ENCODE results near the gene OGFRL1.

OGFRL1 gene

GRCh38 chr6:71345476-71346333 lies 57.1 kb downstream of the OGFRL1 start:
- Histone ChIP-seq H3K9ac (ENCODE audit: low read length) (no peak overlapping the region), H3K36me3 (ENCODE audit: control insufficient read depth, insufficient read depth, low read length) (no peaks in the 10 kb centered on the region), H3K27ac (ENCODE audit: low read depth, low read length) (no peak overlapping the region), H3K27me3 (ENCODE audit: control insufficient read depth, insufficient read depth, low read length) (no peaks in the 10 kb centered on the region), H3K4me3 (ENCODE audit: low read length) (no peak overlapping the region), H3K4me1 (ENCODE audit: control insufficient read depth, insufficient read depth, low read length) (peaks cover 8% of the 10 kb centered on the region)

- Histone ChIP-seq H3K9ac (ENCODE audit: low read length) (no peak overlapping the region), H3K4me1 (ENCODE audit: control insufficient read depth, insufficient read depth, low read length) (peaks cover 13% of the 10 kb centered on the region), H3K27ac (ENCODE audit: low read depth, low read length) (no peak overlapping the region), H3K27me3 (ENCODE audit: control insufficient read depth, insufficient read depth, low read length) (no peaks in the 10 kb centered on the region), H3K36me3 (ENCODE audit: control insufficient read depth, insufficient read depth, low read length) (no peaks in the 10 kb centered on the region), H3K4me3 (ENCODE audit: low read length) (no peak overlapping the region)
Measured at GRCh38 chr6:71346334-71346694, 57.7 kb downstream of the OGFRL1 start.

- Histone ChIP-seq H3K27ac (ENCODE audit: low read depth, low read length) (no peak overlapping the region), H3K27me3 (ENCODE audit: control insufficient read depth, insufficient read depth, low read length) (no peaks in the 10 kb centered on the region), H3K4me1 (ENCODE audit: control insufficient read depth, insufficient read depth, low read length) (peaks cover 19% of the 10 kb centered on the region), H3K9ac (ENCODE audit: low read length) (no peak overlapping the region), H3K36me3 (ENCODE audit: control insufficient read depth, insufficient read depth, low read length) (no peaks in the 10 kb centered on the region), H3K4me3 (ENCODE audit: low read length) (no peak overlapping the region)
Measured at GRCh38 chr6:71347119-71347518, 58.5 kb downstream of the OGFRL1 start.

- Histone ChIP-seq H3K36me3 (ENCODE audit: control insufficient read depth, insufficient read depth, low read length) (no peaks in the 10 kb centered on the region), H3K27me3 (ENCODE audit: control insufficient read depth, insufficient read depth, low read length) (no peaks in the 10 kb centered on the region), H3K4me1 (ENCODE audit: control insufficient read depth, insufficient read depth, low read length) (peaks cover 19% of the 10 kb centered on the region), H3K9ac (ENCODE audit: low read length) (no peak overlapping the region), H3K4me3 (ENCODE audit: low read length) (no peak overlapping the region), H3K27ac (ENCODE audit: low read depth, low read length) (no peak overlapping the region)
Measured at GRCh38 chr6:71349395-71349794, 60.8 kb downstream of the OGFRL1 start.

- Histone ChIP-seq H3K27ac (ENCODE audit: low read depth, low read length) (peak overlapping the region; percentile 66), H3K4me1 (ENCODE audit: control insufficient read depth, insufficient read depth, low read length) (peaks cover 19% of the 10 kb centered on the region), H3K9ac (ENCODE audit: low read length) (no peak overlapping the region), H3K27me3 (ENCODE audit: control insufficient read depth, insufficient read depth, low read length) (no peaks in the 10 kb centered on the region), H3K36me3 (ENCODE audit: control insufficient read depth, insufficient read depth, low read length) (no peaks in the 10 kb centered on the region), H3K4me3 (ENCODE audit: low read length) (no peak overlapping the region)
Measured at GRCh38 chr6:71349976-71350615, 61.5 kb downstream of the OGFRL1 start.

- Histone ChIP-seq H3K27me3 (ENCODE audit: control insufficient read depth, insufficient read depth, low read length) (no peaks in the 10 kb centered on the region), H3K4me3 (ENCODE audit: low read length) (no peak overlapping the region), H3K36me3 (ENCODE audit: control insufficient read depth, insufficient read depth, low read length) (no peaks in the 10 kb centered on the region), H3K9ac (ENCODE audit: low read length) (no peak overlapping the region), H3K4me1 (ENCODE audit: control insufficient read depth, insufficient read depth, low read length) (peaks cover 19% of the 10 kb centered on the region), H3K27ac (ENCODE audit: low read depth, low read length) (peak overlapping the region; percentile 66)
Measured at GRCh38 chr6:71351190-71351589, 62.6 kb downstream of the OGFRL1 start.
